ENCODE measurements around the gene ZC4H2.
"Not testable (repeated sequence)": the region's sequence is repeated elsewhere in the genome, so short reads cannot be mapped to it uniquely, and the experiment has no call there.

Gene ZC4H2

GRCh38 chrX:64975989-64976672 is at the start of gene ZC4H2:
Gene ZC4H2 (minus strand): TSS chrX:64976450. CDS start chrX:64976377, 73 bp downstream.
- DNase-seq = peak; percentile 51 to 54

GRCh38 chrX:65017451-65017850 is 41.2 kb upstream of the ZC4H2 start:
- DNase-seq = no peak

GRCh38 chrX:65014230-65014629 is 38.0 kb upstream of the ZC4H2 start:
- no peak for DNase-seq

GRCh38 chrX:65009459-65009858 is 33.2 kb upstream of the ZC4H2 start:
- no peak for DNase-seq

GRCh38 chrX:65002208-65002607 is 26.0 kb upstream of the ZC4H2 start:
- not testable (repeated sequence) for DNase-seq

- no peak for DNase-seq
These were observed 20.6 kb upstream of the ZC4H2 start for GRCh38 chrX:64996805-64997204.

GRCh38 chrX:64994131-64994798 is 18.0 kb upstream of the ZC4H2 start:
- DNase-seq = no peak

- no peak for DNase-seq
These were observed 1.6 kb upstream of the ZC4H2 start for GRCh38 chrX:64977830-64978229.

- DNase-seq = no peak
These were observed 801 bp upstream of the ZC4H2 start for GRCh38 chrX:64977051-64977450.

- DNase-seq = no peak
These were observed 407 bp upstream of the ZC4H2 start for GRCh38 chrX:64976673-64977040.

GRCh38 chrX:64975491-64975890 is 759 bp downstream of the ZC4H2 start:
- no peak for DNase-seq

- DNase-seq = no peak
These were observed 50.8 kb downstream of the ZC4H2 start for GRCh38 chrX:64925480-64925879.

GRCh38 chrX:64908121-64908520 is 68.1 kb downstream of the ZC4H2 start:
- no peak for DNase-seq

GRCh38 chrX:64894454-64895038 is 81.7 kb downstream of the ZC4H2 start:
- DNase-seq = peak in 1 of 2 experiments; percentile 0

- DNase-seq = no peak
These were observed 90.4 kb downstream of the ZC4H2 start for GRCh38 chrX:64885850-64886249.

- DNase-seq = not testable (repeated sequence)
These were observed 97.5 kb downstream of the ZC4H2 start for GRCh38 chrX:64878709-64879108.

GRCh38 chrX:64867217-64867616 is 109.0 kb downstream of the ZC4H2 start:
- DNase-seq = no peak

All from activated CD4-positive, alpha-beta T cell treated with anti-CD3 and anti-CD28 coated beads, Interleukin-2, amount 50 U/mL, for 4 hours (primary cell).